Liver (tissue), 9 donors: ENCODE results near the gene GRIK1. TPM values are rescaled to one million over a fixed set of nuclear protein-coding genes. Genes with fewer than 3 reads are reported as not detected.

Experiments used
- DNase-seq: peaks from one replicate; pipeline ENCODE4 v3.0.0-alpha.2; 2017; ENCODE audit warnings: low spot score
- H3K27ac ChIP-seq, 2 donors: one replicate each; pipeline ENCODE4 v1.7.0; 2013; ENCODE audit warnings: inconsistent platforms in 2 of 2, low read length in 2 of 2, control low read depth in 1 of 2, low read depth in 1 of 2, mild to moderate bottlenecking in 1 of 2
- H3K27me3 ChIP-seq, 4 donors: one replicate each; pipeline versions ENCODE4 v1.6.1 to v1.7.0; 2013; ENCODE audit warnings: low read length in 3 of 4, inconsistent platforms in 1 of 4, mild to moderate bottlenecking in 1 of 4, moderate library complexity in 1 of 4; ENCODE audit not compliant: control insufficient read depth in 4 of 4, insufficient read depth in 4 of 4
- H3K36me3 ChIP-seq, 4 donors: one replicate each; pipeline versions ENCODE4 v1.6.1 to v1.7.0; 2013; ENCODE audit warnings: low read length in 3 of 4, mild to moderate bottlenecking in 3 of 4, low read depth in 1 of 4, moderate library complexity in 1 of 4; ENCODE audit not compliant: control insufficient read depth in 4 of 4, insufficient read depth in 3 of 4
- H3K4me1 ChIP-seq, 4 donors: one replicate each; pipeline versions ENCODE4 v1.6.1 to v1.7.0; 2013; ENCODE audit warnings: low read length in 3 of 4, mild to moderate bottlenecking in 3 of 4, moderate library complexity in 1 of 4; ENCODE audit not compliant: control insufficient read depth in 4 of 4, insufficient read depth in 4 of 4
- H3K4me3 ChIP-seq, 3 donors: one replicate each; pipeline versions ENCODE4 v1.6.1 to v1.7.0; 2013; ENCODE audit warnings: low read length in 3 of 3, control low read depth in 1 of 3, low read depth in 1 of 3, mild to moderate bottlenecking in 1 of 3
- H3K9ac ChIP-seq, 2 donors: one replicate each; pipeline ENCODE4 v1.7.0; 2013; ENCODE audit warnings: low read length in 2 of 2, mild to moderate bottlenecking in 2 of 2, moderate library complexity in 2 of 2, control low read depth in 1 of 2, low read depth in 1 of 2
- H3K9me3 ChIP-seq, 4 donors: one replicate each; pipeline versions ENCODE4 v1.6.1 to v1.7.0; 2013; ENCODE audit warnings: low read length in 3 of 4; ENCODE audit not compliant: control insufficient read depth in 4 of 4
- ATF3 ChIP-seq: IDR thresholded peaks from 2 replicates; pipeline ENCODE4 v1.6.1; 2016; ENCODE audit warnings: antibody characterized with exemption
- EGR1 ChIP-seq, 2 donors: IDR thresholded peaks; 2 replicates each; pipeline ENCODE4 v1.6.1; 2016 to 2018; ENCODE audit warnings: antibody characterized with exemption in 2 of 2, low read depth in 2 of 2
- FOXA1 ChIP-seq: IDR thresholded peaks from 2 replicates; pipeline ENCODE4 v1.6.1; 2016; ENCODE audit warnings: antibody characterized with exemption
- FOXA2 ChIP-seq: IDR thresholded peaks from 2 replicates; pipeline ENCODE4 v1.6.1; 2016; ENCODE audit warnings: antibody characterized with exemption
- GABPA ChIP-seq, 2 donors: IDR thresholded peaks in 1 of 2; conservative IDR thresholded peaks in 1 of 2; 2 replicates each; pipeline ENCODE4 v1.6.1; 2016; ENCODE audit warnings: antibody characterized with exemption in 2 of 2, mild to moderate bottlenecking in 1 of 2, moderate library complexity in 1 of 2
- HNF4A ChIP-seq, 2 donors: conservative IDR thresholded peaks; 2 replicates each; pipeline ENCODE4 v1.6.1; 2016; ENCODE audit warnings: antibody characterized with exemption in 2 of 2, mild to moderate bottlenecking in 2 of 2
- JUND ChIP-seq, 2 donors: IDR thresholded peaks; 2 replicates each; pipeline ENCODE4 v1.6.1; 2016; ENCODE audit warnings: antibody characterized with exemption in 2 of 2
- RAD21 ChIP-seq, 2 donors: IDR thresholded peaks; 2 replicates each; pipeline ENCODE4 v1.6.1; 2016; ENCODE audit warnings: antibody characterized with exemption in 2 of 2, mild to moderate bottlenecking in 2 of 2
- RXRA ChIP-seq, 2 donors: IDR thresholded peaks; 2 replicates each; pipeline ENCODE4 v1.6.1; 2017 to 2018; ENCODE audit warnings: antibody characterized with exemption in 2 of 2, mild to moderate bottlenecking in 1 of 2
- TAF1 ChIP-seq: conservative IDR thresholded peaks from 2 replicates; pipeline ENCODE4 v1.6.1; 2016; ENCODE audit warnings: antibody characterized with exemption, mild to moderate bottlenecking
- WGBS: extraction: QIAGEN DNeasy Blood & Tissue Kit; methylation state at CpG from one replicate; pipeline ENCODE4 v1.1.7; 2013; 5-methylcytosine and 5-hydroxymethylcytosine counted together
- polyA plus RNA-seq, 2 donors: library from polyadenylated mRNA; stranded (reverse) in 1 of 2; unstranded in 1 of 2; fragments of 200-250 nt in 1 of 2; fragments of >200 nt in 1 of 2; fragmentation: Nextera tagmentation in 1 of 2; extraction: Ambion mirVana in 1 of 2; gene quantifications; one replicate each; pipeline versions ENCODE4 v1.2.1 to v1.2.3, GENCODE V29; 2013 to 2015
- total RNA-seq, 2 donors: library from RNA; depleted of rRNA; stranded (reverse); fragments of >200 nt; gene quantifications; one replicate each; pipeline ENCODE4 v1.2.3, GENCODE V29; 2014
- TF ChIP-seq, protein P1 (sequence below): IDR thresholded peaks from 2 replicates; pipeline ENCODE4 v1.6.1; 2016; ENCODE audit warnings: antibody characterized with exemption, mild to moderate bottlenecking
- TF ChIP-seq, protein P2 (sequence below): fragments of 150-350 bp; IDR thresholded peaks from 2 replicates; pipeline ENCODE4 v1.5.1; 2017; ENCODE audit warnings: improper control_type of control experiment, low read depth, low read length; ENCODE audit not compliant: missing input control
- donor health status: healthy.
- donor health status: healthy.
- donor health status: healthy.
- donor health status: healthy.
- donor health status: healthy.

The GRIK1 gene
- total and polyA plus RNA-seq, 4 donors, result 0.02 to 0.14 (median 0.05) TPM; not detected in 1

- H3K4me3 ChIP-seq, result no peak overlapping the region
- H3K27ac ChIP-seq, result no peak overlapping the region
- DNase-seq, result no peak
- H3K36me3 ChIP-seq, result no peaks in the 10 kb centered on the region
- H3K9ac ChIP-seq, result no peak overlapping the region
- H3K4me1 ChIP-seq, result no peaks in the 10 kb centered on the region
- H3K27me3 ChIP-seq, result no peaks in the 10 kb centered on the region
- H3K9me3 ChIP-seq, result peaks cover 0 to 2% (median 0%) of the 10 kb centered on the region in 4 donors
- WGBS, result 76% methylated on average over 1 of the region's 1 CpG
- TF ChIP-seq GABPA (IDR thresholded peaks at IDR 0.05 in 1 of 2, conservative IDR thresholded peaks at IDR 0.05 in 1 of 2), result no peak
- no peak for TF ChIP-seq RAD21 (IDR thresholded peaks at IDR 0.05)
These were observed 261.2 kb downstream of the GRIK1 start for GRCh38 chr21:29678626-29679025.

GRCh38 chr21:29677326-29677725 lies 262.5 kb downstream of the GRIK1 start:
- Histone ChIP-seq H3K4me1 (no peaks in the 10 kb centered on the region), H3K27me3 (no peaks in the 10 kb centered on the region), H3K36me3 (no peaks in the 10 kb centered on the region), H3K27ac (no peak overlapping the region), H3K9me3 (no peaks in the 10 kb centered on the region), H3K9ac (no peak overlapping the region), H3K4me3 (no peak overlapping the region)
- TF ChIP-seq GABPA (IDR thresholded peaks at IDR 0.05 in 1 of 2, conservative IDR thresholded peaks at IDR 0.05 in 1 of 2), result no peak
- TF ChIP-seq FOXA1, result no peak
- TF ChIP-seq EGR1 (IDR thresholded peaks at IDR 0.05; ENCODE audit: low read depth in 2 of 2), result no peak
- TF ChIP-seq TAF1, result no peak
- TF ChIP-seq, protein P1, sequence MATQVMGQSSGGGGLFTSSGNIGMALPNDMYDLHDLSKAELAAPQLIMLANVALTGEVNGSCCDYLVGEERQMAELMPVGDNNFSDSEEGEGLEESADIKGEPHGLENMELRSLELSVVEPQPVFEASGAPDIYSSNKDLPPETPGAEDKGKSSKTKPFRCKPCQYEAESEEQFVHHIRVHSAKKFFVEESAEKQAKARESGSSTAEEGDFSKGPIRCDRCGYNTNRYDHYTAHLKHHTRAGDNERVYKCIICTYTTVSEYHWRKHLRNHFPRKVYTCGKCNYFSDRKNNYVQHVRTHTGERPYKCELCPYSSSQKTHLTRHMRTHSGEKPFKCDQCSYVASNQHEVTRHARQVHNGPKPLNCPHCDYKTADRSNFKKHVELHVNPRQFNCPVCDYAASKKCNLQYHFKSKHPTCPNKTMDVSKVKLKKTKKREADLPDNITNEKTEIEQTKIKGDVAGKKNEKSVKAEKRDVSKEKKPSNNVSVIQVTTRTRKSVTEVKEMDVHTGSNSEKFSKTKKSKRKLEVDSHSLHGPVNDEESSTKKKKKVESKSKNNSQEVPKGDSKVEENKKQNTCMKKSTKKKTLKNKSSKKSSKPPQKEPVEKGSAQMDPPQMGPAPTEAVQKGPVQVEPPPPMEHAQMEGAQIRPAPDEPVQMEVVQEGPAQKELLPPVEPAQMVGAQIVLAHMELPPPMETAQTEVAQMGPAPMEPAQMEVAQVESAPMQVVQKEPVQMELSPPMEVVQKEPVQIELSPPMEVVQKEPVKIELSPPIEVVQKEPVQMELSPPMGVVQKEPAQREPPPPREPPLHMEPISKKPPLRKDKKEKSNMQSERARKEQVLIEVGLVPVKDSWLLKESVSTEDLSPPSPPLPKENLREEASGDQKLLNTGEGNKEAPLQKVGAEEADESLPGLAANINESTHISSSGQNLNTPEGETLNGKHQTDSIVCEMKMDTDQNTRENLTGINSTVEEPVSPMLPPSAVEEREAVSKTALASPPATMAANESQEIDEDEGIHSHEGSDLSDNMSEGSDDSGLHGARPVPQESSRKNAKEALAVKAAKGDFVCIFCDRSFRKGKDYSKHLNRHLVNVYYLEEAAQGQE, result no peak
- no peak for TF ChIP-seq FOXA2
- no peak for DNase-seq
- WGBS, result 90% methylated on average over 4 of the region's 4 CpGs

- Histone ChIP-seq H3K9me3 (no peaks in the 10 kb centered on the region), H3K36me3 (no peaks in the 10 kb centered on the region), H3K27me3 (no peaks in the 10 kb centered on the region), H3K4me3 (no peak overlapping the region), H3K4me1 (no peaks in the 10 kb centered on the region), H3K27ac (no peak overlapping the region), H3K9ac (no peak overlapping the region)
- no peak for TF ChIP-seq JUND (IDR thresholded peaks at IDR 0.05)
- no peak for TF ChIP-seq RXRA (IDR thresholded peaks at IDR 0.05)
- TF ChIP-seq, protein P2, sequence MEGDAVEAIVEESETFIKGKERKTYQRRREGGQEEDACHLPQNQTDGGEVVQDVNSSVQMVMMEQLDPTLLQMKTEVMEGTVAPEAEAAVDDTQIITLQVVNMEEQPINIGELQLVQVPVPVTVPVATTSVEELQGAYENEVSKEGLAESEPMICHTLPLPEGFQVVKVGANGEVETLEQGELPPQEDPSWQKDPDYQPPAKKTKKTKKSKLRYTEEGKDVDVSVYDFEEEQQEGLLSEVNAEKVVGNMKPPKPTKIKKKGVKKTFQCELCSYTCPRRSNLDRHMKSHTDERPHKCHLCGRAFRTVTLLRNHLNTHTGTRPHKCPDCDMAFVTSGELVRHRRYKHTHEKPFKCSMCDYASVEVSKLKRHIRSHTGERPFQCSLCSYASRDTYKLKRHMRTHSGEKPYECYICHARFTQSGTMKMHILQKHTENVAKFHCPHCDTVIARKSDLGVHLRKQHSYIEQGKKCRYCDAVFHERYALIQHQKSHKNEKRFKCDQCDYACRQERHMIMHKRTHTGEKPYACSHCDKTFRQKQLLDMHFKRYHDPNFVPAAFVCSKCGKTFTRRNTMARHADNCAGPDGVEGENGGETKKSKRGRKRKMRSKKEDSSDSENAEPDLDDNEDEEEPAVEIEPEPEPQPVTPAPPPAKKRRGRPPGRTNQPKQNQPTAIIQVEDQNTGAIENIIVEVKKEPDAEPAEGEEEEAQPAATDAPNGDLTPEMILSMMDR, result no peak
- TF ChIP-seq RAD21 (IDR thresholded peaks at IDR 0.05), result no peak
- TF ChIP-seq HNF4A (conservative IDR thresholded peaks at IDR 0.05), result no peak
- TF ChIP-seq ATF3, result no peak
- 50% methylated on average over 4 of the region's 4 CpGs for WGBS
- no peak for DNase-seq
These were observed 263.4 kb downstream of the GRIK1 start for GRCh38 chr21:29676395-29676794.
